PFSK-1 (cell line): Measurements from ENCODE around the gene USP33.

Source experiments
- POLR2AphosphoS5 ChIP-seq: IDR thresholded peaks from 2 replicates; pipeline ENCODE4 v1.6.1; 2012; ENCODE audit warnings: low read depth, mild to moderate bottlenecking, control low read depth, low read length, moderate library complexity
- SIN3A ChIP-seq: IDR thresholded peaks from 2 replicates; pipeline ENCODE4 v1.6.1; 2012; ENCODE audit warnings: mild to moderate bottlenecking, low read length, moderate library complexity, borderline replicate concordance; ENCODE audit not compliant: insufficient read depth
- TAF1 ChIP-seq: IDR thresholded peaks from 2 replicates; pipeline ENCODE4 v1.6.1; 2012; ENCODE audit warnings: low read length, control low read depth, borderline replicate concordance; ENCODE audit not compliant: insufficient read depth
- TF ChIP-seq, protein P1 (sequence below), 2 experiments: IDR thresholded peaks; 2 replicates each; pipeline versions ENCODE4 v1.6.1 to v1.8.0; 2011 to 2012; ENCODE audit warnings: low read depth in 2 of 2, low read length in 2 of 2, control low read depth in 1 of 2, inconsistent platforms in 1 of 2, mild to moderate bottlenecking in 1 of 2, moderate library complexity in 1 of 2; ENCODE audit not compliant: insufficient read depth in 1 of 2

DNA sequence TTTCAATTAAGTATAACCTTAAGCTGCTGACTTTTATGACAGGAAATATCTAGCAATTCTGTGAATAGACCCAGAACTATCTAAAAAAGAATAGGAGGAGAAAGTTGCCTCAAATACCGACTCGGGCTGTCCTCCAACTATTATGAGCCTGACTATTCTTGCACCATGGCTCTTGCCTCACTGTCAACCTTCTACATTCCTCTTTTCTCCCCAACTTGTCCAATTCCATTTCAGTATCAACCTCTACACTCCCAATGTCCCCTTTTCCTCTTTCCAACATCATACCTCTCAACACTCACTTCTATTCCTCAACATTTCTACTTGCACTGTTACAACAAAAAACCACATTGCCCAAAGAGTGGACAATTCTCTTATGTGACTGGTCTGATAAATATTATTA lies 79.5 kb downstream of the USP33 start:
- TF ChIP-seq POLR2AphosphoS5 (no peak), TAF1 (no peak), SIN3A (no peak)
- TF ChIP-seq, protein P1, sequence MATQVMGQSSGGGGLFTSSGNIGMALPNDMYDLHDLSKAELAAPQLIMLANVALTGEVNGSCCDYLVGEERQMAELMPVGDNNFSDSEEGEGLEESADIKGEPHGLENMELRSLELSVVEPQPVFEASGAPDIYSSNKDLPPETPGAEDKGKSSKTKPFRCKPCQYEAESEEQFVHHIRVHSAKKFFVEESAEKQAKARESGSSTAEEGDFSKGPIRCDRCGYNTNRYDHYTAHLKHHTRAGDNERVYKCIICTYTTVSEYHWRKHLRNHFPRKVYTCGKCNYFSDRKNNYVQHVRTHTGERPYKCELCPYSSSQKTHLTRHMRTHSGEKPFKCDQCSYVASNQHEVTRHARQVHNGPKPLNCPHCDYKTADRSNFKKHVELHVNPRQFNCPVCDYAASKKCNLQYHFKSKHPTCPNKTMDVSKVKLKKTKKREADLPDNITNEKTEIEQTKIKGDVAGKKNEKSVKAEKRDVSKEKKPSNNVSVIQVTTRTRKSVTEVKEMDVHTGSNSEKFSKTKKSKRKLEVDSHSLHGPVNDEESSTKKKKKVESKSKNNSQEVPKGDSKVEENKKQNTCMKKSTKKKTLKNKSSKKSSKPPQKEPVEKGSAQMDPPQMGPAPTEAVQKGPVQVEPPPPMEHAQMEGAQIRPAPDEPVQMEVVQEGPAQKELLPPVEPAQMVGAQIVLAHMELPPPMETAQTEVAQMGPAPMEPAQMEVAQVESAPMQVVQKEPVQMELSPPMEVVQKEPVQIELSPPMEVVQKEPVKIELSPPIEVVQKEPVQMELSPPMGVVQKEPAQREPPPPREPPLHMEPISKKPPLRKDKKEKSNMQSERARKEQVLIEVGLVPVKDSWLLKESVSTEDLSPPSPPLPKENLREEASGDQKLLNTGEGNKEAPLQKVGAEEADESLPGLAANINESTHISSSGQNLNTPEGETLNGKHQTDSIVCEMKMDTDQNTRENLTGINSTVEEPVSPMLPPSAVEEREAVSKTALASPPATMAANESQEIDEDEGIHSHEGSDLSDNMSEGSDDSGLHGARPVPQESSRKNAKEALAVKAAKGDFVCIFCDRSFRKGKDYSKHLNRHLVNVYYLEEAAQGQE (IDR thresholded peaks at IDR 0.05; ENCODE audit: insufficient read depth in 1 of 2, low read depth in 2 of 2, low read length in 2 of 2): no peak
